HG03442 (cell line): Measurements from ENCODE around the gene ADAMTS15.

ENCODE experiments used
- ATAC-seq: cut with Tn5 transposase; IDR thresholded peaks from one replicate; pipeline ENCODE4 v1.9.1; 2021; ENCODE audit warnings: mild to moderate bottlenecking, moderate library complexity; ENCODE audit not compliant: unreplicated experiment

Gene ADAMTS15

DNA sequence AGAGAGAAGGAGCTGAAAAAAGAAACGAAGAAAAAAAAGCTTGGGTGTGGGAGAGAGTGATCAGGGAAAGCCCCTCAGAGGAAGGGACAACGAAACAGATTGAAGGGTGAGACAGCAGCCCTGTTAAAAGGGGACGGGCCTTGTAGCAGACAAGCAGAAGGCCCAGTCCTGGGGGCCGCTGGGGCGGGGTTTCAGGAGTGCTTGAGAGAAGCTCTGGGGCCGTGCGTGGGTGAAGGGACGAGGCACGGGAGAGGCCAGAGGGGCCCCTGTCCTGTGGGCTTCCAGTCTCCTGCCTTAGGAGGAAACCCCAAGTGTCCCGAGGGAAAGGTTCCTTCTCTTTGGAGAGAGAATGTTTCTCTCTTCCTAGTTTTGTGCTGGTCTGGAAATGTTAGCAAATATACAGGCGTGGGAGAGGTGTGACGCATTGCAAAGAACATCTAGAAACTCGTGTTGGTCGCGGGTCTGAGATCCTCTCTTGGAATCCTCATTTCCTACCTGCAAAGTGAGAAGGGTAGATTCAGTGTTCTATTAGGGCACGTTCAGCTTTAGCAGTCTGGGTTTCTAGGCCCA lies 28.6 kb downstream of the ADAMTS15 start:
- no peak for ATAC-seq

GRCh38 chr11:130477586-130478203 lies 29.2 kb downstream of the ADAMTS15 start:
- no peak for ATAC-seq

- ATAC-seq: no peak
Measured at GRCh38 chr11:130478204-130478701, 29.8 kb downstream of the ADAMTS15 start.

DNA sequence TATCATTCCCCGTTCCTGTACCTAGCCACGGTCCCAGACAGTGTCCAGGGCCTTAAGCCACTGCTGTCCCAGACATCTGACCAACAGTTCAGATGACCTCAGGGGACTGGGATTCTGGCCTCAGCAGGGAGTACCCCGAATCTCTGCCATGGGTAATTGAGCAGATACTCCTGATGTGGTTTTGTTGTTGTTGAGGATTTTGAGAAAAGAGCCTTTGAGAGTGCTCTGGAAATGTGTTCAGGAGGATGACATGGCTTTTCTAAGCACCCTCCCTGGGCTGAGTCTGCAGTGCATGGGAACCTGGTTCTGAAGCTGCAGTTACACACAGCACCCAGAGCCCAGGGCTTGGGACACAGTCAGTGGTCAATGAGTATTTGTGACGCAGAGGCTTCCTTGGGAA lies 30.4 kb downstream of the ADAMTS15 start:
- ATAC-seq: no peak

- no peak for ATAC-seq
Measured at GRCh38 chr11:130480186-130480585, 31.7 kb downstream of the ADAMTS15 start.

DNA sequence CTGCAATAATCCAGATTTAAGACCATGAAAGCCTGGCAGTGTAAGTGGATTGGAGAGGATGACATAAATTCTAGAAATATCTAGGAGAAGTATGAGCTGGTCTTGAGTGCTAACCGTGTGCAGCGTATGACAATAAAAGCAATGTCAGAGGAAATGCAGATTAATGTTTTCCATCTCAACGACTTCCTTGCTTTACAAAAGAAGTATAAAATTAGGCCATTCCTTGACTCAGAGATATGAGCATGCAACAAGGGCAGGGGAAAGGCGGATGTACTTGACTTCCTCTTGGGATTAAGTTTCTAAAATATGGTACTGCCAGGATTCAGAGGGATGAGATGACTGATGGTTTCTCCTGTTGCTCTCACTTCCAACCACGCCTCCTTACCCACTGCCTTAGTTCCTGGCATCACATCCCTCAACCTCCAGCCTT lies 32.3 kb downstream of the ADAMTS15 start:
- no peak for ATAC-seq

DNA sequence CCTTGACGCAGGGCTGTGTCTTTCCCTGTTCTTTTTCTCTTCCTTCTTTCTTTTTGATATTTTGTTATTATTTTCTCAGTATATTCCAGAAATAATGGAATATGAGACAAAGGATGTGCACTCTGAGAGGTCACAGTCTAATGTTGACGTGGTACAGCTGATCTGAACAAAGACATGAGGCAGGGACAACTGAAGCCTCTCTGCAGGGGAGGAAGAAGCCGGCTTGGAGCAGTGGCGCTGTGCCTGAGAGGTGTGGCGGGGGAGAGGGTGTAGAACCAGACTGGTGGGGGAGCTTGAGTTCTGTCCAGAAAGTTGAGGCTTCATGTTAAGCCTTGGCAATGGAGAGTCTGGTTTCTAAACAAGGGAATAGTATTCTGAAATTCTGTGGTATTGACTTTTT lies 34.7 kb downstream of the ADAMTS15 start:
- ATAC-seq: no peak

DNA sequence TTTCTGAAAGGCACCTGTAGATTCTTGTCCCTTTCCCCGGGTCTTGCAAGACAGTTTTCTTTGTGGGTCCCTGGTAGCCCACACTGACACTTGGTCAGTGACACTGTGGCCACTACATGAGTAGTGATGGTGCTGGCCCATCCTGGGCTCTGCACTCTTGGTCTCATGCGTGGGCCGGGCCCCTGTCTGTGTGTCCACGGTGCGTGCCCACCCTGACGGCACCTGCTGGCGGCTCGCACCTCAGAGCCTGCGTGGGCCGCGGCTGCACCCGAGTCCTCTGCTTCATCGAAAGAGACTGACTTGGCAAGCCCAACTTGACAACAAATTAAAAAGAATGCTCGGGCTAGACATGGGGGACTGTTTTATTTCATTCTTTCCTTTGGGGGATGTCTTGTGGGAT lies 37.5 kb downstream of the ADAMTS15 start:
- ATAC-seq: no peak

- ATAC-seq: no peak
Measured at GRCh38 chr11:130486391-130486836, 38.0 kb downstream of the ADAMTS15 start.

- no peak for ATAC-seq
Measured at GRCh38 chr11:130486987-130487923, 38.8 kb downstream of the ADAMTS15 start.

- no peak for ATAC-seq
Measured at GRCh38 chr11:130487924-130488815, 39.7 kb downstream of the ADAMTS15 start.

GRCh38 chr11:130488848-130489584 lies 40.6 kb downstream of the ADAMTS15 start:
- ATAC-seq: no peak

- ATAC-seq: no peak
Measured at GRCh38 chr11:130489716-130490115, 41.3 kb downstream of the ADAMTS15 start.

- ATAC-seq: no peak
Measured at GRCh38 chr11:130490682-130491449, 42.4 kb downstream of the ADAMTS15 start.

- ATAC-seq: no peak
Measured at GRCh38 chr11:130498181-130498580, 49.7 kb downstream of the ADAMTS15 start.

GRCh38 chr11:130499828-130500227 lies 51.4 kb downstream of the ADAMTS15 start:
- no peak for ATAC-seq

DNA sequence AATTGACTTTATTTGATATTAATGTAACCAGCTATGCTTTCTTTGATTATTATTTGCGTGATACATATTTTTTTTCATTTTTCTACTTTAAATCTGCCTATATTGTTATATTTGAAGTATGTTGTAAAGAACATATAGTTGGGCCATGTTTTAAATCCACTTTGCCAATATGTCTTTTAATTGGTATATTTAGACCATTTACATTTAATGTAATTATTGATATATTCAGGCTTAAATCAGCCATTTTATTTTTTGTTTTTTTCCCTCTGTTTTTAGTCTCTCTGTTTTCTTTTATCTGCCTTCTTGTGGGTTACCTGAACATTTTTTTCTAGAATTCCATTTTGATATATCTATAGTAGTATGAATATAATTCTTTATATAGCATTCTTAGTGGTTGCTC lies 55.9 kb downstream of the ADAMTS15 start:
- no peak for ATAC-seq

GRCh38 chr11:130508913-130509312 lies 60.5 kb downstream of the ADAMTS15 start:
- ATAC-seq: no peak

DNA sequence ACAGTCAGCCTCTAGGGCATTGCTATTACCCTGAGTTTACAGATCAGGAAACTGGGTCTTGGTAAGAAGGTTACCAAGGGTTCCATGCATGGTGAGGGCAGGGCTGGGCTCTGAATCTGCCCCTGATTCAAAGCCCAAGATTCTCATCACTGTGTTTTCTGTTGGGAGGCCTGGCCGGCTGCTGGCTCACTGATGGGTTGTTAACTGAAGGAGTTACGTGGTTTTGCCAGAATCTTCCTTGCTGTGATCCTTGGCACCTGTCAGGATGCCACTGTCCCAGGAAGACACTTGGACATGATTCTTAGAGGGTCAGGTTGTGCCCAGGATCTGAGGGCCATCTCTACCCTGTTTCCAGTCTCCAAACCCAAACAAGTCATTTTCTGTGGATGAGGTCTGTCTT lies 61.5 kb downstream of the ADAMTS15 start:
- no peak for ATAC-seq
